HT-29 (cell line): ENCODE data around the gene ZNF784. TPM values are rescaled to one million over a fixed set of nuclear protein-coding genes. Genes with fewer than 3 reads are reported as not detected.

Experiments used
- DNase-seq: peaks from one replicate; pipeline ENCODE4 v3.0.0-alpha.2; 2015; ENCODE audit warnings: low spot score
- total RNA-seq: library from RNA; depleted of rRNA; stranded (reverse); fragments of >200 nt; shearing (Covaris generic); gene quantifications from 2 replicates; pipeline ENCODE4 v1.2.3, GENCODE V29; 2014; rRNA removed

Gene ZNF784
- total RNA-seq = 17.5 and 19.9 TPM in 2 replicates

- DNase-seq = peak; percentile 98
These were observed at the start of gene ZNF784 for GRCh38 chr19:55624109-55625003. ZNF784 (minus strand) TSS chr19:55624566; CDS start chr19:55624561, 5 bp downstream.

GRCh38 chr19:55673889-55674288, 49.5 kb upstream of the ZNF784 start:
- no peak for DNase-seq

- DNase-seq = no peak
These were observed 49.1 kb upstream of the ZNF784 start for GRCh38 chr19:55673465-55673864.

- no peak for DNase-seq
These were observed 48.1 kb upstream of the ZNF784 start for GRCh38 chr19:55672418-55672817.

- no peak for DNase-seq
These were observed 46.6 kb upstream of the ZNF784 start for GRCh38 chr19:55671054-55671378.

GRCh38 chr19:55670280-55671053, 46.1 kb upstream of the ZNF784 start:
- no peak for DNase-seq

- DNase-seq = no peak
These were observed 45.3 kb upstream of the ZNF784 start for GRCh38 chr19:55669418-55670279.

GRCh38 chr19:55668603-55669348, 44.4 kb upstream of the ZNF784 start:
- no peak for DNase-seq

- peak; percentile 85 for DNase-seq
These were observed 43.6 kb upstream of the ZNF784 start for GRCh38 chr19:55667958-55668357.

GRCh38 chr19:55667511-55667910, 43.1 kb upstream of the ZNF784 start:
- no peak for DNase-seq

GRCh38 chr19:55667006-55667381, 42.6 kb upstream of the ZNF784 start:
- no peak for DNase-seq

- no peak for DNase-seq
These were observed 42.1 kb upstream of the ZNF784 start for GRCh38 chr19:55666343-55667005.

- DNase-seq = no peak
These were observed 39.6 kb upstream of the ZNF784 start for GRCh38 chr19:55663846-55664536.

GRCh38 chr19:55661826-55662225, 37.5 kb upstream of the ZNF784 start:
- no peak for DNase-seq

- no peak for DNase-seq
These were observed 36.6 kb upstream of the ZNF784 start for GRCh38 chr19:55660991-55661390.

GRCh38 chr19:55660404-55660803, 36.0 kb upstream of the ZNF784 start:
- DNase-seq = no peak

GRCh38 chr19:55659822-55660221, 35.5 kb upstream of the ZNF784 start:
- no peak for DNase-seq

- no peak for DNase-seq
These were observed 34.6 kb upstream of the ZNF784 start for GRCh38 chr19:55658846-55659459.

GRCh38 chr19:55656988-55657747, 32.8 kb upstream of the ZNF784 start:
- DNase-seq = peak; percentile 43
